PC-9 (cell line): Measurements from ENCODE around the gene PMEL. TPM values are rescaled to one million over a fixed set of nuclear protein-coding genes. Genes with fewer than 3 reads are reported as not detected.
"Not testable (repeated sequence)": the region's sequence is repeated elsewhere in the genome, so short reads cannot be mapped to it uniquely, and the experiment has no call there.

ENCODE experiments used
- BruUV-seq: library from RNA; stranded (reverse); fragments of 400-500 nt; replicated peaks from 2 replicates; lab custom pipeline; 2021; lab: Mats Ljungman, UMichigan
- CTCF ChIA-PET: fragments of 300-600 bp; sonication (Branson Sonifier 250); formaldehyde crosslinking; loops from one replicate; lab custom pipeline; 2022; ENCODE audit warnings: antibody characterized with exemption; lab: Charles Lee
- POLR2A ChIA-PET: fragments of 300-600 bp; sonication (Branson Sonifier 250); formaldehyde crosslinking; loops from one replicate; lab custom pipeline; 2022; ENCODE audit warnings: antibody characterized with exemption; ENCODE audit not compliant: unreplicated experiment; lab: Charles Lee
- DNase-seq, 2 experiments: peaks; one replicate each; pipeline versions ENCODE4 v3.0.0 to v3.0.0-alpha.2; 2015 to 2022; ENCODE audit warnings: mixed read lengths in 1 of 2
- H2AFZ ChIP-seq: fragments of 200-600 bp; sonication (generic); 2 replicates; pipeline ENCODE4 v1.8.1; 2017; ENCODE audit warnings: antibody characterized with exemption
- H3F3A ChIP-seq: fragments of 200-600 bp; sonication (generic); 2 replicates; pipeline ENCODE4 v1.8.1; 2017; ENCODE audit warnings: antibody characterized with exemption, mild to moderate bottlenecking, low read depth; ENCODE audit not compliant: insufficient read depth
- H3K27ac ChIP-seq: fragments of 200-600 bp; sonication (generic); 2 replicates; pipeline ENCODE4 v1.6.1; 2016; ENCODE audit warnings: mixed run types
- H3K27me3 ChIP-seq: fragments of 200-600 bp; sonication (generic); 2 replicates; pipeline ENCODE4 v1.6.1; 2016; ENCODE audit warnings: low read depth, mixed run types; ENCODE audit not compliant: insufficient read depth
- H3K36me3 ChIP-seq: fragments of 200-600 bp; sonication (generic); 2 replicates; pipeline ENCODE4 v1.6.1; 2016; ENCODE audit warnings: low read depth, mixed run types
- H3K4me1 ChIP-seq: fragments of 200-600 bp; sonication (generic); replicated peaks from 2 replicates; pipeline ENCODE4 v1.6.1; 2016; ENCODE audit warnings: mixed run types; ENCODE audit not compliant: insufficient read depth
- H3K4me2 ChIP-seq: fragments of 200-600 bp; sonication (generic); 2 replicates; pipeline ENCODE4 v1.6.1; 2017; ENCODE audit warnings: mixed run types
- H3K4me3 ChIP-seq: fragments of 200-600 bp; sonication (generic); 2 replicates; pipeline ENCODE4 v1.6.1; 2016; ENCODE audit warnings: mixed run types
- H3K79me2 ChIP-seq: fragments of 200-600 bp; sonication (generic); 2 replicates; pipeline ENCODE4 v1.6.1; 2017; ENCODE audit warnings: low read depth, mixed run types
- H3K9me2 ChIP-seq: fragments of 200-600 bp; sonication (generic); 2 replicates; pipeline ENCODE4 v1.8.1; 2017; ENCODE audit warnings: mild to moderate bottlenecking; ENCODE audit not compliant: insufficient read depth
- H3K9me3 ChIP-seq: fragments of 200-600 bp; sonication (generic); 2 replicates; pipeline ENCODE4 v1.8.1; 2016; ENCODE audit warnings: low read depth; ENCODE audit not compliant: insufficient read depth
- H4K20me1 ChIP-seq: fragments of 200-600 bp; sonication (generic); 2 replicates; pipeline ENCODE4 v1.8.1; 2017; ENCODE audit not compliant: insufficient read depth
- CTCF ChIP-seq: fragments of 200-600 bp; sonication (generic); conservative IDR thresholded peaks from 2 replicates; pipeline ENCODE4 v1.6.1; 2017; ENCODE audit warnings: mixed run types, antibody characterized with exemption, mild to moderate bottlenecking, moderate library complexity
- EZH2 ChIP-seq: fragments of 200-600 bp; sonication (generic); IDR thresholded peaks from 2 replicates; pipeline ENCODE4 v1.8.0; 2017; ENCODE audit warnings: antibody characterized with exemption, low read depth
- intact Hi-C: fragments of 100-400 bp; cut with micrococcal nuclease; formaldehyde crosslinking; loops from one replicate; pipeline ENCODE4 v1.10.0; 2022; ENCODE audit not compliant: unreplicated experiment
- total RNA-seq: library from RNA; stranded (reverse); gene quantifications from 2 replicates; pipeline ENCODE4 v1.2.3, GENCODE V29; 2021

PMEL gene
- total RNA-seq, 1 experiment from 2014 or later = 8.7 TPM

- Histone ChIP-seq H4K20me1 (no peaks in the 10 kb centered on the region), H2AFZ (no peak overlapping the region), H3K27ac (no peak overlapping the region), H3F3A (peaks cover 22% of the 10 kb centered on the region; the same call in 1 of the 2 replicates), H3K4me1 (peaks cover 9% of the 10 kb centered on the region), H3K9me3 (no peaks in the 10 kb centered on the region), H3K27me3 (no peaks in the 10 kb centered on the region), H3K4me3 (no peak overlapping the region), H3K36me3 (no peaks in the 10 kb centered on the region; the same call in 1 of the 2 replicates), H3K4me2 (no peak overlapping the region), H3K9me2 (no peaks in the 10 kb centered on the region), H3K79me2 (peaks cover 5% of the 10 kb centered on the region; the same call in 1 of the 2 replicates)
- TF ChIP-seq CTCF = no peak
- no peak for TF ChIP-seq EZH2
- ChIA-PET CTCF (interaction anchor here (0.5 to 2.2 kb wide), 9 partner anchors 31 to 884 kb away, joined by 3 to 23 read pairs (median 3); no protein-coding TSS in a partner anchor), POLR2A (interaction anchor here (0.7 kb wide), 1 partner anchor 255 kb away, joined by 17 read pairs; no protein-coding TSS in a partner anchor)
- no peak for DNase-seq
- BruUV-seq = no TSS peak
- intact Hi-C loops = no loop called here
These were observed 29.5 kb upstream of the PMEL start for GRCh38 chr12:55995366-55995765.

- ChIA-PET POLR2A (no interaction called here), CTCF (no interaction called here)
- BruUV-seq = no TSS peak
- H3K9me3 ChIP-seq = no peaks in the 10 kb centered on the region
- intact Hi-C loops = no loop called here
- peaks cover 9% of the 10 kb centered on the region for H3K4me1 ChIP-seq
- no peak overlapping the region for H3K4me3 ChIP-seq
- TF ChIP-seq CTCF = no peak
- no peak for TF ChIP-seq EZH2
- H3K4me2 ChIP-seq = no peak overlapping the region
- no peaks in the 10 kb centered on the region for H3K27me3 ChIP-seq
- H4K20me1 ChIP-seq = no peaks in the 10 kb centered on the region
- DNase-seq = no peak
- no peaks in the 10 kb centered on the region; the same call in 1 of the 2 replicates for H3K36me3 ChIP-seq
- H3K9me2 ChIP-seq = no peaks in the 10 kb centered on the region
- peaks cover 5% of the 10 kb centered on the region; the same call in 1 of the 2 replicates for H3K79me2 ChIP-seq
- peaks cover 22% of the 10 kb centered on the region; the same call in 1 of the 2 replicates for H3F3A ChIP-seq
- H2AFZ ChIP-seq = no peak overlapping the region
- H3K27ac ChIP-seq = no peak overlapping the region
These were observed 27.5 kb upstream of the PMEL start for GRCh38 chr12:55993230-55993853.

GRCh38 chr12:55991110-55991509 lies 25.3 kb upstream of the PMEL start:
- Histone ChIP-seq H3K36me3 (no peaks in the 10 kb centered on the region; the same call in 1 of the 2 replicates), H3K9me2 (no peaks in the 10 kb centered on the region), H3K4me3 (no peak overlapping the region), H3K4me2 (no peak overlapping the region), H3K27ac (no peak overlapping the region), H3K79me2 (no peaks in the 10 kb centered on the region), H4K20me1 (no peaks in the 10 kb centered on the region), H2AFZ (no peak overlapping the region), H3K9me3 (no peaks in the 10 kb centered on the region), H3K4me1 (no peaks in the 10 kb centered on the region), H3K27me3 (no peaks in the 10 kb centered on the region), H3F3A (peaks cover 17% of the 10 kb centered on the region; the same call in 1 of the 2 replicates)
- no TSS peak for BruUV-seq
- intact Hi-C loops = no loop called here
- ChIA-PET POLR2A (no interaction called here), CTCF (interaction anchor here (0.7 to 1.1 kb wide), 2 partner anchors 149 to 254 kb away, joined by 4 to 5 read pairs; no protein-coding TSS in a partner anchor)
- no peak for TF ChIP-seq EZH2
- no peak for TF ChIP-seq CTCF
- no peak for DNase-seq

- H4K20me1 ChIP-seq, H3K4me3 ChIP-seq, DNase-seq, H3K79me2 ChIP-seq, H3K27ac ChIP-seq, intact Hi-C loops, H3K9me2 ChIP-seq, H2AFZ ChIP-seq, POLR2A ChIA-PET, H3K4me2 ChIP-seq, H3K9me3 ChIP-seq, BruUV-seq, H3K27me3 ChIP-seq: not testable (repeated sequence)
- CTCF ChIA-PET = interaction anchor here (0.5 kb wide), 1 partner anchor 244 kb away, joined by 3 read pairs; no protein-coding TSS in a partner anchor
- Histone ChIP-seq H3K4me1 (peaks cover 17% of the 10 kb centered on the region), H3K36me3 (peaks cover 17% of the 10 kb centered on the region; the same call in 1 of the 2 replicates), H3F3A (peaks cover 19% of the 10 kb centered on the region)
These were observed 20.1 kb upstream of the PMEL start for GRCh38 chr12:55985976-55986375.
